CD4-positive, alpha-beta T cell treated with Interleukin-4 for 4 hours (primary cell): ENCODE results near the gene C4orf17.

Experiments
- DNase-seq: peaks from one replicate; pipeline ENCODE4 v3.0.0-alpha.2; 2020

Gene C4orf17

DNA sequence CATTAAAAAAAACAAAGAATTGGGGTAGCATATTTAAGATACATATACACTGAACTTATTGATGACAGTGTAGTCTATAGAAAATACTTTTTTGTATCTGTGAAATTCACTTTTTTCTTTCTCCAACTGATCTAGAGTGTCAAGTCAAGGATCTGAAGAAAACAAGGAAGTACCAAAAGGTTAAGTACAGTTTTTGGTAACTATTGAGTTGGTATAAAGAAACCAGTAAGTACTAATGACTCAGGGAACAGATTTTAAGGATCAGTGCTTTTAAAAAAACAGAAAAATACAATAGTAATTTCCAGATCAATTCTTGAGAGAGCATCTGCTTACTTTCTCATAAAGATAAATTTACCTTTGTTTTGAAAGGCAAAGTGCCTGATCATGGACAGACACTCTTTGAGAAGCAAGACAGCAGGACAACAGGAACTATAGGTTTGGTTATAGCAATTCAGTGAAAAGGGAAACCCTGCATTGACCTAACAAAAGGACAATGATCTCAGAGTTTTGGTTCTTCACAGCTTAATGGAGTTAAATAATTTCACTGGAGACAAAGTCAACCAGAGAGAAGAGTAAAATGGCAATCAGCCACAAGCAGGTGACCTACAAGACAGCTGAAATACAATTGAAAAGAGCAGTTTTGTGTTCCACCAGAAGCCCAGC, 29.6 kb downstream of the C4orf17 start:
- no peak for DNase-seq

DNA sequence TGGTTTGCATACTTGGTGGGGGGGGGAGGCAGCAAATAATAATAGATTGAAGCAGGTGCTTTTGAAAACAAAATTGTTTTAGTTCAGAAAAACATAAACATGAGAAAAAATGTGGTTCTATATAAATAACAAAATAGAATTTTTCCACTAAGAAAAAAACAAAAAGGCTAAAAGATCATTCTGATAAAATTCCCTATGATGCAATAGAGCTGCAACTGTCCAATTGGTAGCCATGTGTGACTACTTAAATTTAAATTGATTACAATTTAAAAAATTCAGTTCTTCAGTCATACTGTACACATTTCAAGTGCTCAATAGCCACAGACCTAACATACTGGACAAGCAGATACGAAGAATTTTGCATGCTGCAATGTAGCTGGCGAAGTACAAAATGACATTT, 42.1 kb downstream of the C4orf17 start:
- DNase-seq, result no peak

DNA sequence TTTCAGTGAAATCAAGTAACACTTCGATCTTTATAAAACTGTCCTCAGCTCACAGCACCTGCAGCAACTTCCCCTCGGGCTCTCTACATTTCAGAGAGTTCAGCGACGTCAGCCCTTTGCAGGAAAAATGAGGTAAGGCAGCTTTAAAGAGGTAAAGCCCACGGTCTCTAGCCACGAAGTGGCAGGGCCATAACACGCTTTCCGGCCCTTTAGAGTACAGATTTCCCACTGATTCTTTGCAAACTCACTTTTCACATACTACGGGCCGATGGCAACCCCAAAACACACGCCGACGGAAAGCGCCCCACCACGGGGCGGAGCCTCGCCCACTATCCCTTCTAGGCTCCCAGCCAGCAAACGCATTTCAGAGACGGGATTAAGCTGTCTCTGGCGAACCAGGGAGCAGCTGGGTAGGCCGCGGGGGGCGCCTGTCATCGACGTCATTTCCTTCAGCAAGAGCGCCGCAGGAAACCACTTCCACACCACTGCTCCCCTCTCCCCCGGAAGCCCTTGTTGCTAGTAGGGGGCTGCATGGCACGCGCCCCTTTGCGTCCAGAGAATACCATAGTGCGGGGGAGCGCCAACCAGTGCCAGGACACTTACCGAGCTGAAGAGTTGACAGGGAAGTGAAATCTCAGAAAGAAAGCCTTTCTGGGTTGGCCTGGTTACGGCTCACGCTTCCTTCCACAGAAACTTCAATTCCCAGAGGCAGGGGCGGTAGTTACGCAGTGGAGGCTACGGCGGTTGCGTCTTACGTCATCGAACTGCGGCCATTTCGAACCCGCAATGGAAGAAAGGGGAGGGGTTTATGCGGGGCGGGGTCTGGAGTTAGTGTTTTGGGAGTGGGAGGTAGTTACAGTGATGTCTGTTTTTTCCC, 52.7 kb downstream of the C4orf17 start, which contains the start of gene TRMT10A:
Gene TRMT10A, minus strand, starts transcription at position 730 of the 877 bp plus-strand sequence. CDS start 4,701 bp downstream, outside the sequence.
- peak; percentile 95 for DNase-seq

DNA sequence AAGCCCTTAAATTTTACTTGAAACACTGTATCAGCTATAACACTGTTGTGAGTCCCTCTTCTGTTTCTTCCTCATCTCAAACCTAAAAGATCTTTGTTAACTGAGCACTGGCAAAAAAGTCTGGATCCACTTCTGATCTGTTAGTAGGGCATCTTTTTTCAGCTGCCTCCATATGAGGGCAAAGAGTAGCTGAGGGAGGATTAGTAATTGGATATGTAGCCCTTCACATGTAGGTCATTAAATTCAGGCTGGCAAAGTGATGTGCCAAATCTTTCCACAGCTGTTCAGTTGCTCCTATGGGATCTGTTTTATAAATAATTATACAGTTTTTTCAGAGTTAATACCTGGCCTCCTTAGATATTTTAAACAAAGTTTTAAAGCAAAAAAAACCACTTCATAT, 54.1 kb downstream of the C4orf17 start:
- DNase-seq, result no peak

DNA sequence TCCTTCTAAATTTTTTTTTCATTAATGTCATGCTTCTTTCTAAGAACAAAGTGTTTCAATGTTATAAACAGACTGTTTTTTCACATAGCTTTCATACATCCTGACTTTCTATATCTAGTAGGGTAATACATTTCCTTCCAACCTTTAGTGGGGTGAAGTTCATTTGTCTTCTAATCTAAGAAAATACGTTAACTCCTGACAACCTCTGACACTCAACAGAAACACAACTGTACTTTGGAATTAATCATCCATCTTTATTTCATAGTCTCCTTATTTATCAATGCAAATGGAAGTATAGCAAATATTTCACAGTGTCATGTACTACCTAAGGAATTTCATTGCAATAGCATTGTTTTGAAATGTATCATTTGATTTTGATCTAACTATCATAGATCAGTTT, 61.1 kb downstream of the C4orf17 start:
- DNase-seq, result no peak

DNA sequence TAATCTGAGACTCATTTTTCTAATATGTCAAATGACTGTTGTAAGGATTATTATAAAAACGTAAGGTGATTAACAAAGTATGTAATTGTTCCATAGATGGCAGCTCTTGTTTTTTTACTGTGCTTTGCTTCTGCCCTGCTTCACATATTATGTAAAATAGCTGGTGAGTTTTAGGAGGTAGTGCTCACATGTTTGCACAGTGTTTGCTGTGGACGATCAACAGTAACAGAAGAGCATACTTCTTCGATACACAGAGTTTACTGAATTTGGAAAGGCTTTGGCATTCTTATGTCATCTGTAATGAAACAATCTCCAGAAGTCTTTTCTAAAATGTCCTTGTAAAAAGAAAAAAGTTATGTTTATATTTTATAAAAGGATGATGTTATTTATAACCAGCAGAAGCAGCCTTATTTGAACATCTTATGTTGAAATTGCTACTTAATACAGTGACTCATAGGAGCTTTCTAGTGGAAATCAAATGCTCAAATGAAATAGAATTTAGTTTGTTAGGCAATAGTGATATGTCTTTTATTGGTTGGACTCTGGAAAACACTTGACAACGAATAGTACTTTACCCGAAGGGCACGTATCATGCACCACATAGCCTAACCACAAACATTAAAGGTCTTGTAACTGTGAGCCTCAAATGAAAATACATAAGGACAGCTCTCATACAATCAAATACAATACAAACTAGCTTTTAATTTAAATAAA, 61.9 kb downstream of the C4orf17 start:
- no peak for DNase-seq

DNA sequence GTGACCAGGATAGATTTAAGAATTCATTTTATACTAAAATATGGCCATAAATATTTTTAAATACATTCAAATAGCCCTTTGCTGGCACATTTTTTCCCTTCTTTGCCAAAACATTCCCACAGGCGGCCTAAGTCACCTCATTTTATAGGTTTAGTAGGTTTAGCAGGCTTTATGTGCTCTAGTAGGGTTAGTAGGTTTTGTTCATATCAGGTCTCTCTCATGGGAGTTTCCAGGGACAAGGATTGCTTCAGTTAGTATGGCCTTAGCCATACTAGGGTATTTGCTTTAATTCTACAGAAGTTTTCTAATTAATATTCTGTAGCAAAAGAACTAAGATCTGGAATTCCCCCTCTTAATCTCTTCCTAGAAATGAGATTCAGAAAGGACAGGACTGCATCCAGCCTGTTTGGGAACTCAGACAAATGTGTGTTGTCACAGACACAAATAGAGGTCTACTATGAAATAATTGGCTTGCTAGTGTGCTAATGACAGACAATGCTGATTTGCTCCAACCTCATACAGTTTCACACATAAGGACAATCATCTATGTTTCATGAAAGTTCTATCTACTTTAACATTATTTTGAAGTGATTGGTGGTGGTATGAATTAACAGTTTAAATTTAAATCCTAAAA, 63.0 kb downstream of the C4orf17 start:
- DNase-seq, result no peak

DNA sequence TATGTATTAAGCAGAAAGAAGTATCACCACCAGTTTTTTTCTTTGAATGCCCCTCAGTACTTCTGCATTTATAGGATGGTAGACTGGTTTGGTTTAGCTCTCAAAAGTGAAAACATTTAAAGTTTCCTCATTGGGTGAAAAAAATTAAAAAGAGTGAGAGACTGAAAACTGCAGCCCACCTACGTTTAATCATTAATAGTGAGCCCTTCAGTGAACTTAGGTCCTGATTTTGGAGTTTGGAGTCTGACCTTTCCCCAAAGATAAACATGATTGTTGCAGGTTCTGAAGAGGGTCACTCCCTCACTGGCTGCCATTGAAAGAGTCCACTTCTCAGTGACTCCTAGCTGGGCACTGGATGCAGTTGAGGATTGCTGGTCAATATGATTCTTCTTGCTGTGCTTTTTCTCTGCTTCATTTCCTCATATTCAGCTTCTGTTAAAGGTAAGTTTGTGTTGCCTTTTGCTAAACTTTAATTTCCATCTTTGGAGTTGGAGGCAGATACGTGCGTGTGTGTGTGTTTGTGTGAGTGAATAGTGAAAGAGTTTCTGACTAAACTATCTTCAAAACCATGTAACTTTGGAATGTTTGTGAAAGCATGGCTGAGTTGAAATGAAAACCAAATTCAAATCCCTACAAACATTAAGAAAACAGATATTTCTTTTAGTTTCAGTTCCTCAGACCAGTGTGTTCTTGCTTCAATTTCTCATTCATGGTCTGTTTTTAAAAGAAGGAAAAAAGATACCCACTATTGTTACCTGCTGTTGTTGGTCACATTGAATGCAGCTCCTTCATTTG, 63.9 kb downstream of the C4orf17 start, which contains the start of gene MTTP:
Gene MTTP, plus strand, starts transcription at position 295 of the 795 bp plus-strand sequence. Its CDS starts 86 bp downstream, at position 381.
- no peak for DNase-seq

DNA sequence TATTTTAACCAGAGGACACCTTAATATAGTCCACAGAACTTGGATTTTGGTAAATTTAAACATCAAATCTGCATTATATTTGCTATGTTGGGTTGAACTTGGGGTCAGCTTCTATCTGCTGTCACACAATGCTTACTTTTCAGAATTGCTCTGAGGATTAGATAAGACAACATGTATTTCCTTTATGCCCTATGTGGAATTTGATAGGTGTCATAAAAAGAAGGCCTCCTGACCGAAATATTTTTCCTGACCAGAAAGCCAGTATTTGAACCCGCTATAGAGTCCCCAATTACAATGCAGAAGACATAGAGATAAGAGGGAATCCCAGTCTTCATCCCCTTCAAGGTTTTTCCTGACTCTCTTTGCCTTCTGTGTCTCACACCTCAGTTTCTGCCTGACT, 67.9 kb downstream of the C4orf17 start:
- DNase-seq, result no peak

DNA sequence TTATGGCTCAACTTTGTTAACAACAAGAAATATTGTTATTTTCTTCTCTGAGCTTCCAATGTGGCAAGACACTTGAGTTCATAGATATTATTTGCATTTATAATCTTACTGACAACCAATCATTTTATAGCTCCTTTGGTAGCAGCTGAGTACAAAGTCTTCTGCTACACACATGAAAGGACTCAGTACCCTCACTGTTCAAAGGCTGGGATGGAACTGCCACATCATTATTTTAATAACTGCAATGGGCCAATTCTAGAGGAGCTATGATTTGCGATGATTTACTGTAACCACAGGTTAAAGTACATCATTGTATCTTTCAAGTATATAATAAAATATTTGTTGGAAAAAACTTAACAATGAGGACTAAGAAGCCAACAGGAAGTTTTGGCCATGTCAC, 74.7 kb downstream of the C4orf17 start:
- DNase-seq, result no peak

DNA sequence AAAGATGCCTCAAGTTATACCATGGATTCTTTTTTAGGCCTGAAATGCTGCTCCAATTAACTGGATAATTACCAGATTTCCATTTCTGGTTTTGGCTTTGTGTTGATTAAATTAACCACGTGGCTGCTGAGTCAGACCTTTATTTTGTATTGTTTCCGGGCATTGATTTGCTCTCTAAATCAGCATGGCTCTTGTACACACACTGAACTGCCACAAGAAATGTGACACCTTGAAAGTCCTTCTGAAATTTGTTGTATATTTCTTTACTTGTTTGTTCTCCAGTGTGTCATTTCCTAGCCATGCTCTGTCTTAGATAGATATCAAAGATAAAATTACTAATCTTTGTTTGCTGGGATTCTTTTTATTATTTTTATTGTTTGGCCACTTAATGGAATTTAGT, 75.5 kb downstream of the C4orf17 start:
- no peak for DNase-seq

DNA sequence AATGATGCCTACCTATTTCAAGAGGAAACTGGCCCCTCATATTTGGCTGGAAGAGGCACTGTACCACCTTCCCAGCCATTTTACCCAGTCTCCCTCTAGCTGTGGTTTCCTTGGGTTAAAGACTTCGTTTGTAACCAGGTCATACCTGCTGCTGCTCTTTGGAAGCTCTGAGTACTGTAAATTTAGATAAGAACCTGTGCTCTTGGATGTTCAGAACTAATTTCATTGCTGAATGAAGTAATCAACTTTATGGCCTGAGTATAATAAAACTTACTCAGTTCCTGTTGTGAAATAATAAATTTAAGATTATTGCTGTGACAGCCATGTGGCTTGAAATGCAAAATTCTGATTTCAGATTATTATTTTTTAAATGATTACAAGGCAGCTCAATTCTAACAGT, 76.0 kb downstream of the C4orf17 start:
- no peak for DNase-seq

DNA sequence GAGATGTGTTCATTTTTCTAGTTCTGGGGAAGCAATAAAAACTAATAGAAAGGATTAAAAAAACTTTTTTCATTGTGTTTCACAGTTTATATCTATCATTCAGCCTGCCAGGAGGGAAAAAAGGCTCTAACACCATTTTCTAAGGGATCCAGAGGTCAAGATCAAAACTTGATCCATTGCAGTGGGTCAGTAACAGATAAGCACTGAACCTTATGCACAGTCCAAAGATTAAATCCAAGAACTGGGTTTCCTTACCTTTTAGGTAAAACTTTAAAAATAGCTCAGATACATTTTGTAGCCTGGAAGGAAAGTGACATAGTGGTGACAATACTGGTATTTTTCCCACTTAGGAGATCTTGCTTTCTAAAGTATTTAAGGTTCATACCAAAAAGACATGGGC, 76.5 kb downstream of the C4orf17 start:
- DNase-seq, result no peak

DNA sequence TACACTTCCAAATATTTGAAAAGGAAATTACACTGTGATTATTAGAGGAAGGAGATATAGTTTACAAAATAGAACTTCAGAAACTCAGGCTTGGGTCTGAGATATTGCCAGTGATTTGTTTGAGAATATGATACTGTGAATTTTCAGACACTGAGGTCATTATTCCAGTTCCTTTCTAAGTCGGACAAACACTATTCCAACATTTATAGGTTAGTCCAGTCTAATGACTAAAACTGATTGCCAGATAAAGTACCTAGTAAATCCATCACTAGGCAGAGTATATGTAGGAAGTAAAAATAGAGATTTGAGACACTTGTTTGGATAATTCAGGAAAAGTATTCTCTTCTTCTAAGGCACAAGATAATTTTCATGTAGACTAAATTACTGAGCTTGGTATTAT, 77.0 kb downstream of the C4orf17 start:
- no peak for DNase-seq

DNA sequence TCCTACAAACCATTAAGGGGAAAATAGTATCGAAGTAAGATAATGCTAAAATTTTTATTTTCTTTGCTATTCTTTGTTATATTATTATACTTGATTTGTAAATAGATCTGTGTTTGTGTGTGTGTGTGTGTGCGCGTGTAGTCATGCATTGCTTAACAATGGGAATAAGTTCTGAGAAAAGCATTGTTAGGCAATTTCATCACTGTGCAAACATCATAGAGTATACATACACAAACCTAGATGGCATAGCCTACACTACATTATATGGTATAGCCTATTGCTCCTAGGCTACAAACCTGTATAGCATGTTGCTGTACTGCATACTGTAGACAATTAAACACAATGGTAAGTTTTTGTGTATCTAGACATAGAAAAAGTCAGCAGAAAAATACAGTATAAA, 80.9 kb downstream of the C4orf17 start:
- DNase-seq, result no peak
